ENCODE measurements around the gene FXYD5. TPM values are rescaled to one million over a fixed set of nuclear protein-coding genes. Genes with fewer than 3 reads are reported as not detected.

Gene FXYD5
- total and polyA plus RNA-seq, 8 donors, result 2.6 to 101 (median 16.8) TPM

DNA sequence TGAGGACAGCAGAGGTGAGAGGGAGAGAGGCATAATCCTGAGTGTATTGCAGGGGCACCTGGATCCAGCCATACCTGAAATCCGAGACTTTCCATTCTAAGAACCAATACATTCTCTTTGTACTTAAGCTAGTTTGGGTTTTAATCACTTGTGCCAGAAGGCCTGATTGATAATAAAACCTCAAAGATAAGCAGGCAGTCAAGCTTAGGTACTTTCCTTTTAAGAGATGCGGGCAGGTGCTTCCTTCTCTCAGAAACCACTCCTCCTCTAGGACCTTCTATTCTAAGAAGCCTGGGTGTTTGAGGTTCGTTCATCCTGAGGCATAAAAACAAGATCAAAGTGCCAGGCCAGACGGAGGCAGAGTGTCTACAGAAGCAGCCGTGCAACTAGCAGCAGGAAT lies 51.8 kb downstream of the FXYD5 start:
- no peak overlapping the region for H3K4me3 ChIP-seq
- intact Hi-C loops (cut with DNase I), result no loop called here
- H3K27ac ChIP-seq, result no peak overlapping the region
- WGBS, 2 donors, result 73 to 83% methylated on average over 5 of the region's 5 CpGs
- FAIRE-seq, result no peak
- TF ChIP-seq, protein P1, sequence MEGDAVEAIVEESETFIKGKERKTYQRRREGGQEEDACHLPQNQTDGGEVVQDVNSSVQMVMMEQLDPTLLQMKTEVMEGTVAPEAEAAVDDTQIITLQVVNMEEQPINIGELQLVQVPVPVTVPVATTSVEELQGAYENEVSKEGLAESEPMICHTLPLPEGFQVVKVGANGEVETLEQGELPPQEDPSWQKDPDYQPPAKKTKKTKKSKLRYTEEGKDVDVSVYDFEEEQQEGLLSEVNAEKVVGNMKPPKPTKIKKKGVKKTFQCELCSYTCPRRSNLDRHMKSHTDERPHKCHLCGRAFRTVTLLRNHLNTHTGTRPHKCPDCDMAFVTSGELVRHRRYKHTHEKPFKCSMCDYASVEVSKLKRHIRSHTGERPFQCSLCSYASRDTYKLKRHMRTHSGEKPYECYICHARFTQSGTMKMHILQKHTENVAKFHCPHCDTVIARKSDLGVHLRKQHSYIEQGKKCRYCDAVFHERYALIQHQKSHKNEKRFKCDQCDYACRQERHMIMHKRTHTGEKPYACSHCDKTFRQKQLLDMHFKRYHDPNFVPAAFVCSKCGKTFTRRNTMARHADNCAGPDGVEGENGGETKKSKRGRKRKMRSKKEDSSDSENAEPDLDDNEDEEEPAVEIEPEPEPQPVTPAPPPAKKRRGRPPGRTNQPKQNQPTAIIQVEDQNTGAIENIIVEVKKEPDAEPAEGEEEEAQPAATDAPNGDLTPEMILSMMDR (IDR thresholded peaks at IDR 0.05), result no peak
- DNase-seq, result no peak
- H3K4me1 ChIP-seq, result peaks cover 0 to 7% (median 0%) of the 10 kb centered on the region in 3 donors
- H3K27me3 ChIP-seq, result no peaks in the 10 kb centered on the region
- no peaks in the 10 kb centered on the region for H3K36me3 ChIP-seq
- peak in 1 of 4 donors; percentile 7 for ATAC-seq
- no peaks in the 10 kb centered on the region for H3K9me3 ChIP-seq

GRCh38 chr19:35206855-35207254 lies 52.3 kb downstream of the FXYD5 start:
- Histone ChIP-seq H3K27ac (no peak overlapping the region), H3K9me3 (no peaks in the 10 kb centered on the region)
- 95 to 98% methylated on average over 1 of the region's 1 CpG for WGBS, 2 donors

DNA sequence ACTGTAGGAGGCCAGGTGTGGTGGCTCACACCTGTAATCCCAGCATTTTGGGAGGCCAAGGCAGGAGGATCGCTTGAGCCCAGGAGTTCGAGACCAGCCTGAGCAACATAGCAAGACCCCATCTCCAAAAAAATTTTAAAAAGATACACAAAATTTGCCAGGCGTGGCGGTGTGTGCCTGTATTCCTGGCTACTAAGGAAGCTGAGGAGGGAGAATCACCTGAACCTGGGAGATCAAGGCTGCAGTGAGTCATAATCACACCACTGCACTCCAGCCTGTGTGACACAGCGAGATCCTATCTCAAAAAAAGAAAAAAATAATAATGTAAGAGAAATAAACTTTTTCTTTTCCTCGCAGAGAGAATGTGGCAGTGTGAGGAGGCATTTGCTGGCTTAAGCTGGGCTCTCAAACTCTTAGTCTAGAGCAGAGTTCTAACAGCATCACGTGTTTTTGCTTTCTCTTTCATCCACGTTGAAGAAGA lies 52.9 kb downstream of the FXYD5 start:
- FAIRE-seq, result no peak
- Histone ChIP-seq H3K36me3 (no peaks in the 10 kb centered on the region), H3K4me3 (no peak overlapping the region), H3K27me3 (no peaks in the 10 kb centered on the region), H3K9me3 (no peaks in the 10 kb centered on the region), H3K4me1 (peaks cover 0 to 7% (median 0%) of the 10 kb centered on the region in 3 donors), H3K27ac (no peak overlapping the region)
- 90% methylated on average over 8 of the region's 8 CpGs for WGBS, 2 donors
- intact Hi-C loops (cut with DNase I), result no loop called here
- DNase-seq, result no peak
- no peak for ATAC-seq
- TF ChIP-seq, protein P1 (IDR thresholded peaks at IDR 0.05), result no peak

More at GRCh38 chr19:35206855-35207254, 52.3 kb downstream of the FXYD5 start:
- Histone ChIP-seq H3K27me3 (no peaks in the 10 kb centered on the region), H3K4me1 (peaks cover 0 to 7% (median 0%) of the 10 kb centered on the region in 3 donors), H3K36me3 (no peaks in the 10 kb centered on the region), H3K4me3 (no peak overlapping the region)
- FAIRE-seq (no peak), ATAC-seq (no peak), DNase-seq (no peak)
- intact Hi-C loops (cut with DNase I), result no loop called here
- TF ChIP-seq, protein P1 (IDR thresholded peaks at IDR 0.05), result no peak

DNA sequence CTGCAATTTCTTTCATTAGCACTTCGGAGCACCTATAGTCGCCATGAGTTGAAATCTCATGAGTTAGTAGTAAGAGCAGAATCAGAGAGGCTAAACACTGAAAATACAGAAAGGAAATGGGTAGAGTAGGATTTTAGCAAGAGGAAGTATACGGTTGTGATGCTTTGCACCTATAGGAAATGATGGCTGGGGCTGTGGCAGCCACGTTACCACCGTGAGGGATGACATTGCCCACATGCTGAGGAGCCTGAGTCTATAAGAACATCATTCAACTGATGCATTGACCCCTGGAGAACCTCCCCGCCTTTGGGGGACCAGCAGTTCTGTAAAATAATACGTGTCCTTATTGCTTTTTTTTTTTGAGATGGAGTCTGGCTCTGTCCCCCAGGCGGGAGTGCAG lies 53.6 kb downstream of the FXYD5 start:
- WGBS, 2 donors, result 84 to 90% methylated on average over 8 of the region's 8 CpGs
- Histone ChIP-seq H3K27ac (no peak overlapping the region), H3K27me3 (no peaks in the 10 kb centered on the region), H3K4me1 (peaks cover 0 to 7% (median 0%) of the 10 kb centered on the region in 3 donors), H3K4me3 (no peak overlapping the region), H3K9me3 (no peaks in the 10 kb centered on the region), H3K36me3 (no peaks in the 10 kb centered on the region)
- TF ChIP-seq, protein P1 (IDR thresholded peaks at IDR 0.05), result no peak
- no peak for DNase-seq
- intact Hi-C loops (cut with DNase I), result no loop called here
- ATAC-seq, result no peak
- FAIRE-seq, result no peak

GRCh38 chr19:35209646-35210045 lies 55.1 kb downstream of the FXYD5 start:
- Histone ChIP-seq H3K4me3 (no peak overlapping the region), H3K36me3 (no peaks in the 10 kb centered on the region), H3K4me1 (peaks cover 0 to 20% (median 0%) of the 10 kb centered on the region in 3 donors), H3K27me3 (no peaks in the 10 kb centered on the region), H3K9me3 (no peaks in the 10 kb centered on the region), H3K27ac (no peak overlapping the region)
- TF ChIP-seq, protein P1 (IDR thresholded peaks at IDR 0.05), result no peak
- DNase-seq (no peak), ATAC-seq (no peak), FAIRE-seq (no peak)
- intact Hi-C loops (cut with DNase I), result no loop called here
- WGBS, 2 donors, result 72 to 78% methylated on average over 4 of the region's 4 CpGs

All from pancreas (tissue), 10 donors.